HG03135 (cell line): ENCODE results near the gene SLC5A10.

Source experiments
- ATAC-seq: cut with Tn5 transposase; IDR thresholded peaks from one replicate; pipeline ENCODE4 v1.9.1; 2021; ENCODE audit warnings: mild to moderate bottlenecking, moderate library complexity; ENCODE audit not compliant: unreplicated experiment

SLC5A10 gene

DNA sequence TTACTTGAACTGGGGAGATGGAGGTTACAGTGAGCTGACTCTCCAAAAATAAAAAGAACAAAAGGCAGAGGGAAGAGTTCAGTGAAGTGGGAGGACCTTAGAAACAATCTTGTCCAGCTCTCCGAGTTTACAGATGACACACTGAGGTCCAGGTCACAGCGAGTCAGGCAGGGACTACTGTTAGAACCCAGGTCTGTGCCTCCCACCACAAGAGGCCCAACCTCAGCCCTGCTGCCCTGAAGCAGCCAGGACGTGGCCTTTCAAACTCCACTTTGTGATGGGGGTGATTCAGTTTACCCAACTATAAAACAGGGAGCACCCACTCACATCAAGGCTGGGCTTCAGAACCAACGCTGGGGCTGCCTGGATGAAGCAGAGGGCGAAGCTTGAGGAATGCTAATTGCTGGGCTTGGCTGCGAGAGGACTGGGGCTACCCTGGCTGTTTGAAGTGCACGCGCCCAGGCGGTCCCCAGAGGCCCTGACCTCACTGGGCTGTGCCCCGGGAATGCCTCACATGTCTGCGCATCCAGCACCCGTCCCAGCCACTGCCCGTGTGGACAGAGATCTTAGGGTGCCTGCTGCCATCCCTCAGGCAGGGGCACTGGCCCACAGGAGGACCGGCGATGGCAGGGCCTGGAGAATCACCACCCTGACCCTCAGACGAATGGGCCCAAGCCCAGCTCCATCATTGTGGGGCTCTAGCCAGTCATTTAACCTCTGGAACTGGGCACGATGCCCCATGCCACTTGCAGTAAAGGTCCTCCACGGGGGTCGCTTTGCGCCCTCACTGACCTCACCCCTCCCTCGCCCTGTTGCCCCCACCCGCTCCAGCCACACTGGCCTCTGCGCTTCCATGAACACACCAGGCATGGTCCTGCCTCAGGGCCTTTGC is 11.4 kb downstream of the SLC5A10 start:
- no peak for ATAC-seq

DNA sequence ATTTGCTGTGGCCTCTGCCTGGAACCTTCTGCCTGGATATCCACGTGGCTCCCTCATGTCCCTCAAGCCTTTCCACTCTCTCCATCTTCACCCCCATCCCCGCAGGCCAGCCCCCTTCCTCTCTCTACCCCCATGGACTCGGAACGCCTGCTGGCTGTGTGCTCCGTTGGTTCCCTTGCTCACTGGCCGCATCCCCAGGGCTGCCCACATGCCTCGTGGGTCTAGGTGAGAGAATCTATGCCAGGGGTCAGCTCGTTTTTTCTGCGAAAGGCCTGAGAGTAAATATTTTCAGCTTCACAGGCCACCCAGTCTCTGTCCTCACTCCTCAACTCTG is 12.0 kb downstream of the SLC5A10 start:
- no peak for ATAC-seq

DNA sequence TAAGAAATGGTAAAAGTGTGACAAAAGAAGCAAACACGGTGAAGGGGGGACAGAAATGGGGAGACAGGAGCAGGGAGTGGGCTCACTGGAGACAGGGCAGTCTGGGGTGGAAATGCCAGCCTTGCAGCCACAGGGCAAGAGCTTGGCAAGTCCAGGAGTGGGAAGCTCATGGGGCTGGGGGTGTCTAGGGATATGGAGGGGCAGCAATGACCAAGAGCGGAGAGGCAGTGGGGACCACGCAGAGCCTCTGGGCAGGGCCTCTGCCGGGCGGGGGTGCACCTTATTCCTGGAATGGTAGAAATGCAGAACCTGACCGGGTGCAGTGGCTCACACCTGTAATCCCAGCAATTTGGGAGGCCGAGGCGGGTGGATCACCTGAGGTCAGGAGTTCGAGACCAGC is 12.6 kb downstream of the SLC5A10 start:
- no peak for ATAC-seq

DNA sequence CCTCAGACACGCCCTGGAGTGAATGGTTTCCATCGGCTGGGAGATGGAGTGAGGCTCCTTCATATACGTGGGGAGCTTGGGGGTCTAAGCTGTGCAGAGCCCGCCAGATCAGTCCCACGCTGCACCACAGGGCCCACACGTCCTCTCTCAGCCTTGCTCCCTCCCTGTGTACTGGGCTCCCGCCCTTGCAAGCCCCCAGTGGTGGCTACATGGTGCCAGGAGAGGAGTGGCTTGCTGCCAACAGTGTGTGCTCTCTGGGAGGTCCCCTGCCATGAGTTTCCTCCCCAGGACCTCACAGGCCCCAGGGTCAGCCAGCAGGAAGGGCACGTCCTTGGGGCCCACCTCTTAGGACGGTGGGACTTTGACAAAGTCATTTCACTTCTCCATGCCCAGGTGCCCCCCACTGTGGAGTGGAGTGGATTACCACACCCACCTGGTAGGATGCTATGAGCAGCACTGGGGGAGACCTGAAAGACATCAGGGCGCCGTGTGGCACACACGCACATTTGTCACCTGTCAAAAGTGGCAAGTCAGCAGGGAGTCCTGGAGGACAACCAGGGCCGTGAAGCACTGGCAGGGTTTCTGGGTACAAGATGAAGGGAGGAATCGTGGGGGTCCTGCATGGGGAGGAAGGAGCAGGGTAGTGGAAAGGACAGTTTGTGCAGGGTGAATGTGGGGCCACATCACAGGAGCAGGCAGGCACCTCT is 13.7 kb downstream of the SLC5A10 start:
- no peak for ATAC-seq

DNA sequence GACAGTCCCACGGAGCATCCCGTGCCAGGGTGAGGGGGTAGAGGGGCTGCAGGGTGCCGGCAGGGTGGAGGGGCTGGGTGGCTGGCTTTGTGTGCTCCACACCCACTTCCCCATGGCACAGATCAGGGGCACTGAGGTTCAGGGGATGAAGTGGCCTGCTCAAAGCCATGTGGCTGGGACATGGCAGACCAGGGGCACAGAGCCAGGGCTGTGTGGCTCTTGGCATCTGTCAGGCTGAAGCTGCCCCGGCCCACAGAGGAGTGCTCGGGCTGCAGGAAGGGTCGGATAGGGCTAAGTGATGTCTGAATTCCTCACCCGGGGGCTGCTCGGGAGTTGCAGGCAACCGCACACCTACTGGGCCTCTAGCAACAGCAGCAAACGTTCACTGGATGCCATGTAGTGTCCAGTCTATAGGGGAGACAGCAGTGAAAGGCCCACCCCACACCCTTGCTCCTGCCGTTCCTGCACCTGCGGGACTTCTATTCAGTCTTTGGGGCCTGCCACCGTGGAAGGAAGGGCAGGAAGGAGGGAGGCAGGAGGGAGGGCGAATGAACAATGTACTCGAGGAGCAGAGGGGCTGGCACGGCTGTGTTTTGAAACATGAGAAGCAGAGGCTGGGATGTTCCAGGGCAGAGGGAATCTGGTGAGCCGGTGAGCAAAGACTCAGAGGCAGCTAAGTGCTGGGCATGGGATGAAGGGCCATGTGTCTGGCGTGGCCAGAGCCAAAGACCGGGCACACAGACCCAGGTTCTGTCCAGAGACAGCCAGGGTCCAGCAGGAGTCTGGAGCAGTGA is 15.1 kb downstream of the SLC5A10 start:
- no peak for ATAC-seq

DNA sequence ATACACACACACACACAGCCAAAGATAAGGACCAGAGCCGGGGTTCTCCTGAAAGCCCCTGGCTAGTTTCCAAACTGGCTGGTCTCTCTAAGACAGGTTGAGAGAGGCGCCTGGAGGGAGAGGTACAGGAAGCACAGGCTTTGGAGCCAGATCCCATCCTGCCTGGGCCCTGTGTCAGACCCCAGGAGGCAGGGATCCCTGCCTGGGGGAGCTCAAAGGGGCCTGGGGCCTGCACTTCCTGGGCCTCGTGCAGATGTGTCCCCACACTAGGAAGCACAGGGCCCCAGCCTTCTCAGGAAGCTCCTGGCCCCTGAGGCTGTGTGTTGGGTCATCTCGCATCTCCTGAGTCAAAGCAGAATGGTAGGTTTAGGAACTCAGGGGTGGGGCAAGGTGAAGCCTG is 16.0 kb downstream of the SLC5A10 start:
- no peak for ATAC-seq

DNA sequence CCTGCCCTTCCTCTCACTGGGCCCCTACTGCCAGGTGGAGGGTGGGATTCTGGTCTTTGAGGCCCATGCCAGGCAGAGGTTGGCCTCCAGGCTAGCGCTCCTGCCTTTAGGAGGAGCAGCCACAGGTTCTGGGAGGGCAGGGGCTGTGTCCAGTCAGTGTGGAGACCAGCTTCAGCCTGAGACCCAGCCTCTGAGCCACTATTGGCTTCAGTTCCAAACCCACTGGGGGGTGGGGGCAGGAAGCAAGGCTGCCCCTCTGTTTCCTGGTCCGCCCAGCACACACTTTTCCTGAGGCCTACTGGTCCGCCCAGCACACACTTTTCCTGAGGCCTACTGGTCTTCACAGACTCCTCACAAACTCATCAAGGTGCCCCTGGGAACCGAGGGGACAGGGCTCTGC is 16.4 kb downstream of the SLC5A10 start:
- ATAC-seq = no peak

DNA sequence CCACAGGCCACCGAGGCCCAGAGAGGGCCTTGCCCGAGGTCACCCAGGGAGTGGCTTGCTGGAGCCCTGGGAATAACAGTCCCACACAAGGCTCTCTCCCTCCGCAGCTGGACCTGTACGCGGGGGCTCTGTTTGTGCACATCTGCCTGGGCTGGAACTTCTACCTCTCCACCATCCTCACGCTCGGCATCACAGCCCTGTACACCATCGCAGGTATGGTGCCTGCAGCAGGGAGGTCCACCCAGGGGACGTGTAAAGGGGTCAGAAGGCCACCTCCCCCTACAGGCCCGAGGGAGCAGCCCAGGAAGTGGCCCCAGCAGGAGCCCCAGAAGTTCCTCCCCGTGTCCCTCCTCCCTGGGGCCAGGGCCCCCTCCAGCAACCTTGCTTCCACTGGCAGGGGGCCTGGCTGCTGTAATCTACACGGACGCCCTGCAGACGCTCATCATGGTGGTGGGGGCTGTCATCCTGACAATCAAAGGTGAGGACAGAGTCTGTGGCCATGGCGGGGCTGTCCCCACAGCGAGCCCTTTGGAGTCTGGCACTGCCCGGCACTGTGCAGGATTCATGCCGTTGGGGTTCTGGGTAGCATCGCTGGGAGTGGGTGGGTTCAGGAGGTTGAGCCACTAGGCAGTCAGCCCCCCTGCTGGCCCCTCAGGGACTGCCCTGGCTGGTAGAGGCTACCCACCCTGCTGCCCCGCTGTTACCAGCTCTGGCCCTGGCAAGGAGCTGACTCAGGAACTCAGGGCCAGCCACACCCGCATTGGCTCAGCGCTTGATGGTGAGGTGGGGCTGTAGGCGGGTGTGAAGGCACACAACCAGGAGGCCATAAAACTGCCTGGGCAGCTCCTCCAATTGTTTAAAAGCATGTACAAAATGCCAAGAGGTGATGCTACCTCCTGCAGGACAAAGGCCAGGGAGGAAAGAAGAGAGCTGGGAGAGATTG is 17.3 kb downstream of the SLC5A10 start:
- no peak for ATAC-seq

DNA sequence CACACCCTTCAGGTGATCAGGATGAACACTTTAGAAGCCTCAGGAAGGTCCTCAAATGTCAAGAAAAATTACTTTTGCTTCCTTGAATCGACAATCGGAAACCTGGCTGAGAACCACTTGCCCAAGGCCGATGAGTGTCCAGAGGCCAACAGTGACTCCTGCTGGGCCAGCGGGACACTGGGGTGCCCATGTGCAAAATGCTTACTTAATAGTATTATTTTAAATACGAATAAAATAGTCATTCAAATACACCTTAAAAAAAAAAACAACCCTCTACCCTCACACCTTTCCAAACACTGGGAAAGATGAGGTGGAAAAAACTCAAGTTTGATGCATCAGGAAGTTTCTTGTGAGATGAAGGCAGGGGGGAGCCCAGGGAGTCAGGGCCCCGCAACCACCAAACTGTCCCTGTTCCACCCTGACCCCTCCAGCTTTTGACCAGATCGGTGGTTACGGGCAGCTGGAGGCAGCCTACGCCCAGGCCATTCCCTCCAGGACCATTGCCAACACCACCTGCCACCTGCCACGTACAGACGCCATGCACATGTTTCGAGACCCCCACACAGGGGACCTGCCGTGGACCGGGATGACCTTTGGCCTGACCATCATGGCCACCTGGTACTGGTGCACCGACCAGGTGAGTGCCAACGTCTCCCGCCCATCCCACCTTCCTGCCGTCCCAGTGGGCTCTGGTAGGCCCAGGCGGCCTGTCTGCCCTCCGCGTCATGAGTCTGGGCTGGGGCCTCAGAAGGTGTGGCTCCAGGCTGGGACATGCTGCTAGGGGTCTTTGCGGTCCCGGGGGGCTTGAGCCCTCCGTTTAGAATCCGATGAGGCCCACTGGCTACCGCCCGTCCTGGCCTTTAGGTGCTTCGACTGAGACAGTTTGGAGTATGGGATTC is 18.9 kb downstream of the SLC5A10 start:
- ATAC-seq = no peak

DNA sequence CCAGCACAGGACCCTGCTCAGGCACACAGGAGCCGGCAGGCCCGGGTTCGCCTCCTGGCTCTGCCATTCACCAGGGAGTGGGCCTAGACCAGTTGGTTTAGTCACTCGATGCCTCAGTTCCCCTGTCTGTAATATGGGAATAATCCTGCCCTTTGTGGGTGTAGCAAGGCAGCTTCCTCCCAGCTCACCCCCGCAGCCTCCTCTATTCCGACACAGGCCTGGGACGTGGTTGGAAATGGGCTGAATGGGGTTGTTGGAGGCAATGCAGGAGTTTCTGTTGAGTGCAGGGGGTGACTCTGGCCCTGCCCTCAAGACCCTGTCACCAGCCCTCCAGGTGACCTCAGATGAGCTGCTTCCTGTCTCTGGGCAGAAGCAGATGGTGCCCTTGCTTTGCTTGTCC is 19.8 kb downstream of the SLC5A10 start:
- no peak for ATAC-seq

DNA sequence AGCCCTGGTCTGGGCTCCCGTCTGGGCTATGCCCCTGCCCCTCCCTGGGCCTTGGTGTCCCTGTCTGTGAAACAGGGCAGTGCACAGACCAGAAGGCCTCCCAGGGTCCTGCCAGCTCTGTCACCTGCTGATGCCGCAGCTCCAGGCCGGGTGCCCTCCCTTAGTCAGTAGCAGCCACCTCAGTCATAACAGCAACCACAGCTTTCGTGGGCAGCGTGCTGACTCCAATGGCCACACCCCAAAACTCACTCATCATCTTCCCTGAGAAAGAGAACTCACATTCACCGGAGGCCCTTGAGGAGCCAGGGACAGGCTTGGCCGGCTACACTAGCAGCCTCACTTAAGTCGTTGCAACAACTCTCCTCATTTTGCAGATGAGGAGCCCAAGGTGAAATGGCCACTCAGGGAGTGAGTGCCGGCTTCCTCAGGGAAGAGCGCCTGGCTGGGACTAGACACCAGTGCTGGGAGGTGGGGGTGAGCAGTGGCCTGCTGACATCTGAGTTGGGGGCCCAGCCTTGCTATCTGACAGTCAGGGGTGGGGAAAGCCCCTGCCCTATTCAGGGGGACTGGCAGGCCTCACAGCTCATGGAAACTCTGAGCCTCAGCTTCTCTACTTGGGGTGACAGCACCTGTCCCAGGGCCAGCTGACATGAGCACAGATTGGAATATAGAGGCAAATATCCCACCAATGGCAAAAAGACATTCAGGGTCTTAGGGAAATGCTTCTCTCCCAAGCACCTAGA is 22.6 kb downstream of the SLC5A10 start:
- no peak for ATAC-seq

DNA sequence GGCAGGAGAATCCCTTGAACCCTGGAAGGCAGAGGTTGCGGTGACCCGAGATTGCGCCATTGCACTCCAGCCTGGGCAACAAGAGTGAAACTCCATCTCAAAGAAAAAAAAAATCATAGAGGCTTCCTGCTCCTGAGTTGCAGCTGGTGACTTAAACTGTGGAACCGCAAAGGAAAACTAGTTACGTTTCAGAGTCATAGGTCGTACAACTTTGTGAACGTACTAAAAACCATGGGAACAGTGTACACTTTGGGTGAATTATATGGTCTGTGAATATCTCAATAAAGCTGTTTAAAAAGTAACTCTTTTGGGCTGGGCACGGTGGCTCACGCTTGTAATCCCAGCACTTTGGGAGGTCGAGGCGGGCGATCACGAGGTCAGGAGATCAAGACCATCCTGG is 23.6 kb downstream of the SLC5A10 start:
- ATAC-seq = no peak

DNA sequence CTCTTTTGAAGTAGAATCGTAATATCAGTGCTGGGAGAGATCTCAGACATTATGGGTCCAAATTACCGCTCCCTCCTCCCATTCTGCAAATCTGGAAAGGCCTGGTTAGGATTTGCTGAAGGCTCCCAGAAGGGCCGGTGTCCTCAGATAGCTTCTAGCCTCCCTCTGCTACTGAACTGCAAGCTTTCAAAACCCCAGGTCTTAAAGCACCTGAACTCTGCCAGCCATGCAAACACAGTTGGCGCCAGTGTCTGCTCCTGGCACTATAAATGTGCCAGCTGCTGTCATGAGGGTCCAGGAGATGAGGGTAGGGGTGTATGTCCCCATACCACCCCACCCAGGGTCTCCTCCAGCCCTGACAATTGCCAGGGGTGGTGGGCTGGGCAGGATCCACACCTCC is 24.2 kb downstream of the SLC5A10 start:
- no peak for ATAC-seq

DNA sequence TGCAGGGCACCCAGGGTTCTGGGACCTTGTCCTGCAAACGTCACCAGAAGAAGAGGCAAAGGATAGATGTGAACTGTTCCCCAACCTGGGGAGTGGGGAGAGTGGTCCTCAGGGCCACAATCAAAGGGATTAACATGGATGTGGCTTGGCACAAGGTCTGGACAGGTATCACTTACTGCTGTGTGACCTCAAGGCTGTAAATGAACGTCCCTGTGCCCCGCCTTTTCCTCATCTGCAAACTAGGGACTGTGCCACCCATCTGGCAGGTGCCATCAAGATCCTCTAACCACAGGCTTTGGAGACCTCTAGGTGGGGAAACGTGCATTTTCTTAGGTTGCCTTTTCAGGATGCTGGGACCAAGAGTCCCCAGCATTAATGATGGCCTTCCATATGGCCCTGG is 25.1 kb downstream of the SLC5A10 start:
- ATAC-seq = no peak

DNA sequence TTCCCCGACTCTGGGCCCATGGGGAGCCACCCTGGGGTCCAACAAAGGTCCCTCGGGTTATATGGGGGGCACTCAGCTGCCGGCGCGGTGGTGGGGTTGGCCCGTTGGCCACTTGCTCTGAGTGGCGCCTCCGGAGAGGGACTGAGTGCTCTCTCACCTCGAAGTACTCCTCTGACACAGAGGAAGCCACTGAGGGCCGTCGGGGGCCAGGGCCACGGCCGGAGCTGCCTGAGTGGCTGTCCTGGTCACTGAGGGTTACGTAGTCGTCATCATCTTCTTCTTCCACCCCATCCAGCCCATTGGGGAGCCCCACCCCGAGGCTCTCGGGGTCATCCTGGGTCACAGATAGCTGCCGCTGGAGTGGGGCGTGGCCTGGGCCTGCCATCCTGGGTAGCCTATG is 25.7 kb downstream of the SLC5A10 start:
- ATAC-seq = no peak

DNA sequence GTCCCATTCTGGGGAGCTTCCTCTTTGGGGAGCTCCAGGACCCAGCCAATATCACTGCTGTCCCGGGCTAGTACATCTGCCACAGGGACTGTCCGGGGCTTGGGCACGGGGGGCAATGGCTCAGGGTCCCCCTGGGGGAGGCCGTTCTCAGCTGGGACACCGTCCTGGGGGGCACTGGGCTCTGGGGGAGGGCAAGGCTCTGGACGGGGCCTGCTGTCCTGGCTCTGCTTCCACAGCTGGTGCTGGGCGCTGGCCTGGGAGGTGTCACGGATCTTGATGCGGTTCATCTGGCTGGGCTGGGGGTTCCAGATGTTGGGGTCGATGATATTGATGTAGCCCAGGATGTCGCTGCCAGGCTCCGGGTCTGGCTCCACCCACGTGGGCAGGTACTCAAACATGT is 26.1 kb downstream of the SLC5A10 start:
- no peak for ATAC-seq

DNA sequence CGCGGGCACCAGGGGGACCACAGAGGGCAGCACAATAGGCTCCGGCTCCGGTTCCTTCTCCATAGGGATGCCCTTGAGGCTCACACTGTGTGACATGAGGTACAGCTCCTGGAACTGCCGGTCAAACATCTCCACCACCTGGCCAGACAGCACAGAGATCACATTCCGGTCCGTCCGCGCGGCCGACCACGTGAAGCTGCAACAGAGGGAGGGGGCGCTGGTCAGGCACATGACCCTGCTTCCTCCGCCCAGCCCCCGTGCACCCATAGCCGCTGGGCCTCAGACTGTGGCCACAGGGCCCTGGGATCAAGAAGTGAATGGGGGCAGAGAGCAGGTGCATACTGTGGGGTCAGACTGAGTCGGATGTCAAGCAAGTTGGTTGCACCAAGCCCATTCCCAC is 26.7 kb downstream of the SLC5A10 start:
- ATAC-seq = no peak

DNA sequence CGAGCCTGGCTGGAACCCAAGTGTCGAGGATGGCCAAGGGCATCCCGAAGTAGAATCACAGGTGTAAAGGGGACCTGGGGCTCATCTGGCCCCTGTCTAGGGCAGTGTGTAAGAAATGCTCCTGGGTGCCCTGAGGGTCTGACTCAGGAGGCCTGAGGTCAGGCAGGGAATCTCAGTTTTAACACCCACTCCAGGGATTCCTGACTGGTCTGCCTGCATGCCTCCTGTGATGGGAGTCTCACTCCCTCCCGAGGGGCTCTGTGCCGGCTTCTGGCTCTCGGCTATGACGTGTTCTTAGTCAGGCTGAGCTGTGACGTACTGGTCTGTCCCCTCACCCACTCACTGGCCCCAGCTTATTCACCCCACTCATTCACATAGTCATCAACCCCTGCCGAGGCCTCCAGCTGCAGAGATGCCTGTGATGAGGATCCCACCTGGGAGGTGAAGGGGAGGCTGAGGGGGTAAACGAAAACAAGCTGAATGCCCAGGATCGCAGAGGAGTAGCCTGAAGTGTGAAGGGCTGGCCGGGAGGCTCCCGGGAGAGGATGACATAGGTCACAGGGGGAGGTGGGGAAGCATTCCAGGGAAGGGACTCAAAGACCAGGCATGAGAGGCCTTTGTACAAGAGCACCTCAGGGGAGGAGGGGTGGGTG is 28.8 kb downstream of the SLC5A10 start:
- ATAC-seq = no peak

DNA sequence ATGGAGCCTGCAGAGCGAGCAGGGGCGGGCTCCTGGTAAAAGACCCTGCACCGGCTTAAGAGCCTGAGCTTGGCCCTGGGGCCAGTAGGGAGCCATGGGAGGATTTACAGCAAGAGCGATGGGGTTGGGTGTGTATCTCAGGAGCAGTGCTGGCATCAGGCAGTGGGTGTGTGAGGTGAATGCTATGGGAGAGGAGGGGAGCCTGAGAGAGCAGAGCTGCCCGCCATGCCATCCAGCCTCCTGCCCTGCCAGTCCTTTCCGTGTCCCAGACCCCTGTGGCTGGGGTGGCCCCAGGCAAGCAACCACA is 29.3 kb downstream of the SLC5A10 start:
- no peak for ATAC-seq
